GM21423 (cell line): ENCODE results near the gene SLC25A44.

Source experiments
- ATAC-seq: cut with Tn5 transposase; IDR thresholded peaks from one replicate; pipeline ENCODE4 v1.9.1; 2021; ENCODE audit warnings: mild to moderate bottlenecking, moderate library complexity; ENCODE audit not compliant: unreplicated experiment

The SLC25A44 gene

GRCh38 chr1:156233426-156234127 lies 39.7 kb downstream of the SLC25A44 start:
- no peak for ATAC-seq

- ATAC-seq, result no peak
Observed at GRCh38 chr1:156236164-156236563, 42.3 kb downstream of the SLC25A44 start.

GRCh38 chr1:156238248-156238647 lies 44.3 kb downstream of the SLC25A44 start:
- ATAC-seq, result no peak

- ATAC-seq, result no peak
Observed at GRCh38 chr1:156241311-156241811, 47.5 kb downstream of the SLC25A44 start.

GRCh38 chr1:156241926-156242325 lies 48.0 kb downstream of the SLC25A44 start, which contains the start of gene BGLAP:
Gene BGLAP (plus strand): TSS chr1:156242184. CDS start chr1:156242232, 48 bp downstream.
- ATAC-seq, result no peak

- ATAC-seq, result no peak
Observed at GRCh38 chr1:156242738-156243137, 48.8 kb downstream of the SLC25A44 start.

GRCh38 chr1:156244126-156244525 lies 50.2 kb downstream of the SLC25A44 start:
- no peak for ATAC-seq

- no peak for ATAC-seq
Observed at GRCh38 chr1:156244712-156245111, 50.8 kb downstream of the SLC25A44 start.

GRCh38 chr1:156245451-156246232 lies 51.7 kb downstream of the SLC25A44 start:
- ATAC-seq, result no peak

GRCh38 chr1:156246241-156246780 lies 52.4 kb downstream of the SLC25A44 start:
- ATAC-seq, result no peak

GRCh38 chr1:156246781-156247459 lies 53.0 kb downstream of the SLC25A44 start:
- no peak for ATAC-seq

GRCh38 chr1:156247460-156248322 lies 53.8 kb downstream of the SLC25A44 start, which contains the start of gene PAQR6:
Gene PAQR6 (minus strand): TSS chr1:156248056. CDS start chr1:156246731, 1,325 bp downstream.
- ATAC-seq, result no peak

GRCh38 chr1:156248323-156248683 lies 54.4 kb downstream of the SLC25A44 start:
- no peak for ATAC-seq

GRCh38 chr1:156249593-156249992 lies 55.7 kb downstream of the SLC25A44 start:
- ATAC-seq, result no peak

GRCh38 chr1:156251527-156251926 lies 57.6 kb downstream of the SLC25A44 start:
- no peak for ATAC-seq

GRCh38 chr1:156253634-156254033 lies 59.7 kb downstream of the SLC25A44 start:
- ATAC-seq, result no peak

GRCh38 chr1:156257711-156258110 lies 63.8 kb downstream of the SLC25A44 start:
- no peak for ATAC-seq

- ATAC-seq, result no peak
Observed at GRCh38 chr1:156258859-156259258, 65.0 kb downstream of the SLC25A44 start.

- no peak for ATAC-seq
Observed at GRCh38 chr1:156259805-156260204, 65.9 kb downstream of the SLC25A44 start.

- no peak for ATAC-seq
Observed at GRCh38 chr1:156260896-156261295, 67.0 kb downstream of the SLC25A44 start.
